GOT3 (cell line): ENCODE data around the gene LMLN.
"Not testable (repeated sequence)": the region's sequence is repeated elsewhere in the genome, so short reads cannot be mapped to it uniquely, and the experiment has no call there.

Experiments used
- DNase-seq: peaks from one replicate; lab custom pipeline; 2025; ENCODE audit warnings: mixed read lengths; lab: John Stamatoyannopoulos, UW

The LMLN gene

GRCh38 chr3:198027045-198027798 lies 67.2 kb downstream of the LMLN start:
- DNase-seq = no peak

GRCh38 chr3:198027799-198028390 lies 67.9 kb downstream of the LMLN start:
- no peak for DNase-seq

- no peak for DNase-seq
Observed at GRCh38 chr3:198028718-198029117, 68.7 kb downstream of the LMLN start.

GRCh38 chr3:198030125-198030524 lies 70.1 kb downstream of the LMLN start:
- DNase-seq = no peak

GRCh38 chr3:198030726-198031125 lies 70.7 kb downstream of the LMLN start:
- no peak for DNase-seq

GRCh38 chr3:198032039-198032936 lies 72.3 kb downstream of the LMLN start:
- no peak for DNase-seq

DNA sequence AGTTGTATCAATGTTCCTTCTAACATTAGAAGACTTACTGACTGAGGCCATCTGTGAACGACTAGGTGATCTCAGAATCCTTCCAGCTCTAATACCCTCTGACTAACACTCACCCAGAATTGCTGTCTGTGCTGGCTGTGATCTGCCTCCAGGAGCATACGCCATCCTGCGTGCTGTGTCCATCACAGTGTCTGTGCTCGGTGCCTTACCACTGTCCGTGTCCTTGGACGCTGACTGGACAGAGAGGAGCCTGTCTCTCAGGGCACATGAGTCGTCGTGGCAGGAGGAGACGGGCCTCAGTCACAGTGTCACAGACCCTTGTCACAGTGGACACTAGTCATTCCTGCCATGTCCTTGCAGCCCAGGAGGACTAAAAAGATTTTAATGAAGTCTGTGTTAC lies 83.1 kb downstream of the LMLN start:
- DNase-seq = no peak

GRCh38 chr3:198046120-198046857 lies 86.3 kb downstream of the LMLN start:
- DNase-seq = no peak

DNA sequence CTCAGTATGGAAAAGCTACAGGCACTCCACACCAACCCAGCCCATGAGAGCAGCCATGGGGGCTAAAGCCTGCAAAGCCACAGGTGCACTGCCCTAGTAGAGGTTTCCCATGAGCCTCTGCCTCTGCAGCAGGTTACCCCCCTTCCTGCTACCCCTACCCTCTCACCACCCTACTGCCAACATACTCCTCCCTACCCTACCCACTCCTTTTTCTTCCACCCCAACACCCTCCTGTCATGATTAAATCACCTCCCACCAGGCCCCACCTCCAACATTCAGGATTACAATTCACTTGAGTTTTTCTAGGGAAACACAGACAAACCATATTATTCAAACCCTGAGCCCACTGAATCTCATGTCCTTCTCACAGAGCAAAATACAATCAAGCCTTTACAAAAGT lies 88.4 kb downstream of the LMLN start:
- no peak for DNase-seq

DNA sequence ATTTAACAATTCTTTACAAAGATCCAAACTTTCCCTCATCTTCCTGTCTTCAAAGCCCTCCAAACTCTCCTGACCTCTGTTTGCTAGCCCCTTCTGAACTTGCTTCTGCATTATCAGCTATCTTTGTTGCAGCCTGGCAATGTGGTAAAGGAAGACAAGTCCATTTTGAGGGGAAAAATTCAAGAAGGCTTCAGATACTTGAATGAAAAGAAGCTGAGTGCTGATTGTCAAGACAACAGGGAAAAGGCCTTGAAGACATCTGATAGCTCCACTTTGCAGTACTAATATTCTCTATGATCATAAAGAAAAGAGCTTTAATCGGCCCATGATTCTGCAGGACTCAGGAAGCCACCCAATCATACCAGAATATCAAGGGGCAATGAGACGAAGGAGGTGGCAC lies 91.8 kb downstream of the LMLN start:
- no peak for DNase-seq

DNA sequence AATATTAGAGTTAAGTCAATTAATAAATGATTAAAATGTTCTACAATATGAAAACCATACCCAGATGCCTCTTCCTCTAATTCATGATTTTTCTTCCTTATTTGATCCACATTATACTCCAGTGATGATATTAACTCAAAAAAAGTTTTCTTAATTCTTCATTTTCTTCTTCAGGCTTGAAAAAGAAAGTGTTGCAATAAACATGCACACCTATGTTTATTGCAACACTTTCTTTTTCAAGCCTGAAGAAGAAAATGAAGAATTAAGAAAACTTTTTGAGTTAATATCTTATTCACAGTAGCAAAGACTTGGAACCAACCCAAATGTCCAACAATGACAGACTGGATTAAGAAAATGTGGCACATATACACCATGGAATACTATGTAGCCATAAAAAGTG lies 93.4 kb downstream of the LMLN start:
- DNase-seq = not testable (repeated sequence)

DNA sequence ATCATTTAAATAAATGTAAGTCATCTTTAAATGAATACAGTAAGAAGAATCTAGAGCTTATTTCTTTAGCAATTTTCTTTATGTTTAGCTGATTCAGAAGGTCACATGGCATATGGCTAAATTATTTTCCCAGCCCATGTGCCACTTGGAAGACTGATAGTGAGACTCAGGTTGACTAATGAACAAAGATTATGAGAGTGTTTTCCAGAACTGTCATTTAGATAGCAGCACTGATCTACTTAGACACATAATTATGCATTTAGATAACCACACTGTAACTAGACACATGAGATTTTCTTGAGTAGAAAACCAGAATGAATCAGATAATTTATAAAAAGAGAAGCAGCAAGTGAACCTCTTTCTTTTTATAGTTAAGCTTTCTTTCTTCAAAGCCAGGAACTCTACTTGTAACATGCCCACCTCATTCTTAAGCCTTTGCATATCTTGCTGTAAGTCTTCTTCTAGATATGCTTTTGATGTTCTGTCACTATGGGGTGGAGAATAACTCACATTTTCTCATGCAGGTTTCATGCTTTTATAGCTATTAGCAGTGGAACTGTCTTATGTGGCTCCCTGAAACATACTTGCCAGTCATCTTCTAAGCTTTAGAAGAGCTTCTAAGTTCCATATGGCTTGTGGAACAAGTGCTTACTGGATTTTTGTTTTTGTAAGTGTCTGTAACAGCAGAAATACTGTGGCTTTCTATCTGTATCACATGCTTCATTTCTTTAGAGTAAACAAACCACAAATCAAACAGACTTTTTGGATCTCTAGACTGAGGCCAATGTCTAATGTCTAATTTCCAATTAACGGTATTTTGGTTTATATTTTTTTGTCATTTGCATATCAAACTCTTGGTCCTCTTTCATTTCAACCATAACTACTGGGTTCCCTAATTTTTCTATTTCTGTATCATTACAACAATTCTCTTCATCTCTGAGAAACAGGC lies 101.4 kb downstream of the LMLN start:
- no peak for DNase-seq

GRCh38 chr3:198062068-198062465 lies 102.0 kb downstream of the LMLN start:
- DNase-seq = no peak

DNA sequence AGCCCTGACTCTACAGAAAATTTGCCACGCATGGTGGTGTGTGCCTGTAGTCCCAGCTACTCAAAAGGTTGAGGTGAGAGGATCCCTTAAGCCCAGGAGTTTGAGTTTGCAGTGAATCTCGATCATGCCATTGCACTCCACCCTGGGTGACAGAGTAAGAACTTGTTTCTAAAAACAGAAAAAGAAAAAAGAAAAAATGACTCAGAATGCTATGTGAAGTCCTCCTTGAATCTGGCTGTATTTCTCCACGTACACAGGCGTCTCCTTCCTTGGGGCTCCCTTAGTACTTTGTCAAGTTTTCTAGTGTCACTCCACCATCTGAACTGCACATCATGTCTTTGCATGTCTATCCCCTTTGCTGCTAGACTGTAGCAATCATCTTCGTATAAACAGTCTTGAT lies 104.4 kb downstream of the LMLN start:
- DNase-seq = no peak

DNA sequence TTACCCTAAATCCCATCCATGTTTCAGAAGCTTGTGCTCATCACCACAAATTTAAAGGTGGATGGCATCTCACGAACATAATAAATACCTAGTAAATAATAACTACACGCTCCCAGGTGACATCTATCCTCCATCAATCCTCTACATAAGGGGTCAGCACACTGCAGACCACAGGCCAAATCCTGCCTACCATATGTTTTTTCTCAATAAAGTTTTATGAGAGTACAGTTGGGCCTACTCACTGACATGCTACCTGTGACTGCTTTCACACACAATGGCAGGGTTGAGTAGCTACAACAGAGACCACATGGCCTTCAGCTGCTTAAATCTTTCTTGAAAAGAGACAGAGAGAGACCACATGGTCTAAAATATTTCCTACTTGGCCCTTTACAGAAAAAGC lies 105.9 kb downstream of the LMLN start:
- DNase-seq = no peak

DNA sequence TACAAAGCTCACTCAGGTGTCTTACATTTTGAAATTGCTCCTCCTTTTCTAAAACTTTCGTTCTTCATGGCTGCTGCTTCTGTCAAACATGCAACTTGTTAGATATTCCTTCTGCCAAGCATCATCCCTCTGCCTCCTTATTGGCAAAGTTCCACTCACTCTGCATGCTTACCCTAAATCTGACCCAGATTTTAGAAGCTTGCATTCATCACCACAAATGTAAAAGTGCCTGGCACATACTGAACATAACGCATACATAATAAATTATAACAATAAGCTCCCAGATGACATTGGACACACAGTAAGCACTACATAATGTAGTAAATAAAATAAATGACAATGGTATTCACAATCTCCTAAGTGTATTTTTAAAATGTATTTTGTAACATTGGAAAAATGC lies 107.4 kb downstream of the LMLN start:
- no peak for DNase-seq

DNA sequence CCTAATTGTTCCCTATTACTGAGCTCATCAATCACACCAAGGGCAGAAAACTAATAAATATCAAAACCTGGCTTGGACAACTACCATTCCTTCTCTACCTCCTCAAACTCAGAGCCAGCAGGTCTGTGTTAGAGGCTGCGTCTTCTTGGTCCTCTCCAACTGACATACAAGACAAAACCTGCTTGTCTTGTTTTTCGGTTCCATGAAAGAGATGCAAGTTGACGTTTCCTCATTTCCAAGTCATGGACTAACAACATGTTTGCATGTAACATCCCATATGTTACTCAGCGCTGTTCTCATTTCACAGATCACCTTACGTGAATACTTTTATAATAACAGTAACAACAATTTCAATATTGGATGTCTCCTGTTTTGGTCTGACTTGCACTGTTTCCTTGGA lies 110.9 kb downstream of the LMLN start:
- DNase-seq = no peak

DNA sequence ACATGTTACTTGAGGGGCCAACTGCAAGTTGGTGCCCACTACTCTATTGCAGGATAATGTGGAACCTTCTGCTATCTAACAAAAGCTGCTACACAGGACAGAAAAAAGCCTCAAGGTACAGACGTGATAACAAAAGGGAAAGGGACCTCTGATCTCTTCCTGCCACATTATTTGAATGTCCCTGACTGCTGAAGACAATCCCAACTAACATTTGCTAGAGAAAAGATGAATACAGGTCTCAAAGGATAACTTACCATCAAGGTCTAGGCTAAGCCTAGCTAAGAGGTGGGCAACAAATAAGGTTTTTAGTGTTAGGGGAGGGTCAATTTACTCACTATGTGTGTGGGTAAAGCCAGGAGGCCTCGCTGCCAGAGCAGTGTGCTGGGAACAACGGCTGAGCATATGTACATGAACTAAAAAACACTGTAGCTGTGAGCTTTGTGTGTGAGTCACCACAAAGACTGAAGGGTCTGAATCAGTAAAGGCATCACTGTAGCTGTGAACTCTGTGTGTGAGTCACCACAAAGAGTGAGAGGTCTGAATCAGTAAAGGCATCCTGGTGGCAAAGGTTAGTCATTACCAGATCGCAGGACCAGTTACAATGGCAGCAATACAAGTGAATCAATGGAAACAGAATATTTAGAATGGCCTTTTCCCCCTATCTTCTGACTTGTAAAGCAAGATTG lies 111.7 kb downstream of the LMLN start:
- peak; percentile 29 for DNase-seq

DNA sequence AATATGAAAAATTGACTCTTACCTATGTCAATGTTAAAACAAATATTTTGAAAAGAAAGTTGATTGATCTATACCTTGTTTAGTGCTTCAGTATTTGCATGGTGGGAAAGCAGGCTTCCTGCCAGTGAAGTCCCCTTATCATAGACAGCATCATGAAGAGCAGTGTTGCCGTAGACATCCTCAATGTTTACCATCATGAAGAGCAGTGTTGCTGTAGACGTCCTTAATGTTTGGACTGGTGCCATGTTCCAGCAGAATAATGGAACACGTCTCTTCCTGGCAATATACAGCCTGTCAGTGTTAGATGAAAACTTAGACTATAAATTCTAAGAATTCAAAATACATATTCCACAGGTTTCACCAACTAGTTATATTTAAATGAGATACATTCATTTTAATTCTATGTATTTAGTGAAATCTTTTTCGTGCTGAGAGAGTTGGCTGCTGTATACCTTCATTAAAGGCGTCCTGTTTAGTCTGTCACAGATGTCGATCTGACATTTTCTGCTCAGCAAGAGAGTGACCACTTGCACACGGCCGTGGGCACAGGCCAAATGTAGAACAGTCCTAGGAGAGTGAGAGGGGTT lies 116.8 kb downstream of the LMLN start:
- no peak for DNase-seq
